ENCODE data around the gene NIN.
"Not testable (repeated sequence)": the region's sequence is repeated elsewhere in the genome, so short reads cannot be mapped to it uniquely, and the experiment has no call there.

NIN gene

DNA sequence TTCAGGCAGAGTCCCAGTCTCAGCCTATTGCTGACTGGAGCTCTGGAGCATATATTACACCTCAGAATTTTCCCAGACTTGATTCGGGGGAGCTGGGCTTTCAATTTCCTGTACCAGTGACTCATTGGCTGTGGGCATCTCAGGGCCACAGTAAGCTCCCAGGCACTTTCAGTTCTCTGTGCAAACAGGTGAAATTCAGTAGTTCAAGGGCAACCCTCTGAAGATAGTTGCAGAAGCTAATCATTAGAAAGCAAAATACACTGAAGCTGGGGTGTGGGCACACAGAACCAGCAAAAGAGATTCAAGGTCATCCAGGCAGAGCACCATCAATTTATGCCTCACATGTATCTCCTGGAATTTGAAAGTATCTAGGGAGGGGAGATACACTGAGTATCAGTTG, 8.1 kb upstream of the NIN start:
- no peak for FAIRE-seq

DNA sequence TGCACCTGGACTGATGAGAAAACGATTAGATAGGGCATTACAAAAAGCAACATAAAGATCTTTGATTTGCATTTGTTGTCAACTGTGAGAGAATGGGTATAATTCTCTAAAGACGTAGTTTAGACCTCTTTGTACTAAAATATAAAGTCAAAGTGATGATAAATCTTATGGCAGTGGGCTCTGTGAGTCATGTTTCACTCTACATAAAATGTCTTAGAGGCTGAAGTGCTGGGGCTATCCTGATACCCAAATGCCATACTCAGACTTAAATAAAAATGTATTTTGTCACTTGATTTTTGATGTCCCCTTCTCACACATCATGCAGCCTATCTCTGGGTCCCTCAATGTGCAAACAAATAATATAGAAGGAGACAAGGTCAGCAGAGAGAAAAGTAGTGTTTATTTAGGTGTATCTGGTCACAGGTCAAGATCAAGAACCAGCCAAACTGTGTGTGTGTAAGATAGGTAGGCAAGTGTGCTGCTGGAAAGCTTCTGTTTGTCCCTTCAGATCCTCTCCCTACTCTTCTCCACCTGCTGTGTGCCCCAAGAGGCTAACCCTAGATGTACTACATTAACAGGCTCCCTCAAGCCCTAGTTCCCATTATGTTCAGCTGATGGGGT, 7.0 kb upstream of the NIN start:
- FAIRE-seq: no peak

DNA sequence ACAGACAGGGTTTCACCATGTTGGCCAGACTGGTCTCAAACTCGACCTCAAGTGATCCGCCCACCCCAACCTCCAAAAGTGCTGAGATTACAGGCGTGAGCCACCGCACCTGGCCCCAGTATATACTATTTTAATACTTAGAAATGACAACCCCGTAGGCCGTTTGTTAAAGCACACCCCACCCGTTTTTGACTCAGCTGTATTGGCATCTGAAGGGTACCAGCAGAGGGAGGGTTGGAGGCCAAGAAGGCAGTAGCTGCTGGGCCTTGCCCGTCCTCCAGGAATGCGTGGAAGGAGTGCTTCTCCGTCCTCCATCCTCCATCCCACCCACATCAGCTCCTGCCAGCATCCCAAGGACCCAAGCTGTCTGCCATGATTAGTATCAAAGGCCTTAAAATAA, 6.3 kb upstream of the NIN start:
- no peak for FAIRE-seq

DNA sequence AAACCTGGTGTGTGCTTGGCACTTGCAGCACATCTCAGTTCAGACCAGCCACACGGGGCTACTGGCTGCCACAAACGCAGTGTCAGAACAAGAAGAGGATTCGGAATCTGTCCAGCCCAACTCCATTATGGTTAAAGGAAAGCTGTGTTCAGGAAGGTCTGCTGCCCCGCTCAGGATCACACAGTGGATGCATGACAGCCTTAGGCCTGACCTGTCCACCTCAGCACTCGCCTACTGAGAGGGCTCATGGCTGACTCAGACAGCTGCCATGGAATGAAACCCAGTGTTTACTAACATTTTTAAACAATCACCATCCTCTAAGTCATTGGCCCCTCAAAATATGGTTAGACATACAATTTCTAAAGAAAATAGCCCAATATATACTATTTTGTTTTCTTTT, 5.6 kb upstream of the NIN start:
- FAIRE-seq: no peak

DNA sequence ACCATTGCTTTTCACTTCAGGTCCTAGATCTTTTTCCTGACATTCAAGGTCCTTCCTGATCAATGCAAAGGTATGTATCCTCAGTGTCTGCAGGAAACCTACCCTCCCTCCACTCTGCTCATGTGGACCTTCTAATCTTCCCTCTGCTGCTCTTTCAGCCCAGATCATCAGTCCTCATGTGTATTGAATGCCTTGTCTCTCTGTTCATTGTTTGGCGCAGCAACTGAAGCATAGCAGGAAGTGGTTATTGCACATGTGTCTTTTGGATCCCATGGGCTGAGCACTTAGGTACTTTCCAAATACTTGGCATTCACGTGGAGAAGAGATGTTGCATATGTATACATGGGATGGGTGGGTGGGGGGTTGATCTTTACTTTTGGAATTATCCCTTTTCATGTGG, 4.3 kb upstream of the NIN start:
- FAIRE-seq: no peak

DNA sequence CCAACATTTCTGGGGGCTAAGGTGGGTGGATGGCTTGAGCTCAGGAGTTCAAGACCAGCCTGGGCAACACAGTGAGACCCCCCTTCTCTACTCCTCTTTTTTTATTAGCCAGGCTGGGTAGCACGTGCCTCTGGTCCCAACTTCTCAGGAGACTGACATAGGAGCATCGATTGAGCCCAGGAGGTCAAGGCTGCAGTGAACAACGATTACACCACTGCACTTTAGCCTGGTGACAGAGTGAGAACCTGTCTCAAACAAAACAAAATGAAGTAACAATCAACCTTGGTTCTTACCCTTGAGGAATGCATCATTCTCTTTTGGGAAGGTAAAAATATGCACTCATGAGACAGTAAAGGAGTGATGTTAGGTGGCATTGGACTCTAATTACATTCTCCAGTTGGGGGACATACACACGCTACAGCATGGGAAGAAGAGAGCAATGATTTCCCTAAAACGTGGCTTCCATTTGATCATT, 3.9 kb upstream of the NIN start:
- FAIRE-seq: no peak

DNA sequence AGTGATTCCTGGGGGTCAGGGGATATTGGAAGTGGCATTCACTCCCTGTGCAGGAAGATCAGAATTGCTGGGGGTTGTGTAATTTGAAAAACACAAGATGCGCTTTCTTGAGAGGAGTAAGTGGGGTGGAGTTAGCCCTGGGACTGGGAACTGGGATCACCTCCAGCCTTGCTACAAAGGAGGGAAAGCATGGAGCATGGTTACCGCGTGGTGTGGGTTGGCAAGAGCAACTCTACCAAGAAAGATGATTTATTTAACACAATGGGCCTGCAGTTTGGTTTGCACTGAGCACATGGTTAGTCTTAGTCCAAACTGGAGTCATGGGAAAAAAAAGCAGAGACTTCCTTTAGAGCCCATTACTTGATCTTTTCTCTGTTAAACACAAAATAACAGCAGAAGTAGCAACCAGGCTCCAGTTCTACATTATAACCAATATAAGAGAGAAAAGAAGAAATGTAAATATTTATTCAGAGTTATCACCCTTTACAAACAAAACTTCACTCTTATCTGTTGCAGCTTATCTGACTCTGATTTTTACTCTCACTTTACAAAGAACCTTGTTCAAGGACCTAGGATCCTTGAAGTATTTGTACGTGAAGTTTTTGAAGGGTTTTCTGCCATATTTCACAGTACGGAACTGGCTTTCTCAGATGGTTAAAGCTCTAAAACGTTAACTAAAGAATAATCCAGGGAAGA, 2.1 kb upstream of the NIN start:
- no peak for FAIRE-seq

DNA sequence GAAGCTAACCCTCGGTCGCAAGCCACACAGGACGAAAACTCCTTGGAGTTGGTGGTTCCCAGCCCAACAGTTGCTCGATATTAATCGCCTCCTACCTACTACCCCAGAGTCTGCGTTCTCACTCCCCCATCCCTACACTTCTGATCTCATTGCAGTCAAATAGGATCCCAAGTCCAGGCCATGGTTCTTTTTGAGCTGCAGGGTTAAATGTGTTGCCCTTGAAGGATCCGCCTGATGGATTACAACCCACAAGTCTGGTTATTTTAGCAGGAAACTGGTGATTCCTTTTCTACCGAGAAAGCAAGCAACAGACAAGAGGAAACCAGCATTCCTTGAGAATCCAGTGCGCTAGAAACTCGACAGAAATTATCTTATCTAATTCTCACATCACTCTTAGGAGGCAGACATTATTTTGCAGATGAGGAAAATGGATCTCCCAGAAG, 785 bp upstream of the NIN start:
- no peak for FAIRE-seq

DNA sequence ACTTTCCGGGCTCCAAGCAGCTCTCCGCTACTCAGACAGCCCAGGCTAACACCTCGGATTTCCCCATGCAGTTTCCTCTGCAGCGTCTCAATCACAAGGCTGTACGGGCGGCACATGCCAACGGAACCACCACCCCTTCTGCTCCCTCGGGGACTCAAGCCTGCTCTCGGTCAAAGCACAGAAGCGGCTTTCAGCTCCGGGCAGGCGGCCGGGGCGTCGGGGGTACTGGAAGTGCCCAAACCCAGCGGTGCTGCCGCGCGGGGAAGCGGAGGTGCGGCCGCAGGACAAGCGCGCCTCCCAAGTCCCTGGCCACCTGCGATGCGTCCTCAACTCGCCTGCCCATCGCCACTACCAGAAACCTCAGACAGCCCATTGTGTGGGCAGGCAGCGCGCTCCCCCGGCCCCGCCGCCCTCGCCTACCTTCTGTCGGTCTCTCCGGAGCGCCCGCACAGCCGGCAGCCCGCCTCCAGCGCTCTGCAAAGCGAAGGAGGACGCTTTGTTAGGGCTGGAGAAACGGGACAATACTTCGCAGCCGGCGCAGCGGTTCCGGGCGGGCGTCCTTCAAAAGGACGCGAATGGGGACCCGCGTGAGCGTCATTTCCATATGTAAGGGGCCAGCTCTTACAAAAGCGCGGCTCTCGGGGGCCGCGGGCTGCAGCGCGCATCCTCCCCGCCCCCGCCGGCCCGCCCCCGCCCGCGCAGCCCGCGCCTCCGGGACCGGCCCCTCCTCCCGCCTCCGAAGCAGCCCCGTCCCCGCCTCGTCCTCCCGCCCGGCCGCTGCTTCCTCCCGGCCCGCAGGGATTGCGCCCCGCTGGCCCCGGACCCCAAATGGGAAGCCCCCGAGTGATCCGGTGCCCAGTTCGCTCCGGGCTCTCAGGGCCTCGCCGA, 674 bp downstream of the NIN start:
- FAIRE-seq: no peak

DNA sequence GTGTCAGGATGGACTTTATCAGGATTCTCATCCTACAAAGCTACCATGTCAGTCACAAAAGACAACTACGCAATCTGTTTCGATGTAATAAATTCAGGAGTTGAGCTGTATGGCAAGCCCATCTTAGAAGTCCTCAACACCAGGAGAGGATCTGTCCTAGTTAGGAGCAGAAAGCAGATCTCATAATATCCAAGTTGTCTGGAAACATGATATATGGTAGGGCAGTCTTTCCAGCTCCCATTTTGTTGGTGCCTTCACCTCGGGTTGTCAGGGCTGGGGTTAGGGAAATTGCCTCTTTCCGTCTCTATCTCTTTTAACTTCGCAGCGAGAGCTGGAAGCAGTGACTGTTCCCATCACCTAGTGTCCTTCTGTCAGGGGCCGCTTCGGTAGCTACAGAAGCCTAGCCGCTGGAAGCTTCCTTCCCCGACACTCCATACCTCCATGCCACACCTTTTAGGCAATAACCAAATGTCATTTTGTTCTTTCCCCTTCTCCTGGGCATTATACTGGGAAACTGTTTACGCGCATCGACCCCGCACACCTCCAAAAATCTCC, 1.4 kb downstream of the NIN start:
- no peak for FAIRE-seq

DNA sequence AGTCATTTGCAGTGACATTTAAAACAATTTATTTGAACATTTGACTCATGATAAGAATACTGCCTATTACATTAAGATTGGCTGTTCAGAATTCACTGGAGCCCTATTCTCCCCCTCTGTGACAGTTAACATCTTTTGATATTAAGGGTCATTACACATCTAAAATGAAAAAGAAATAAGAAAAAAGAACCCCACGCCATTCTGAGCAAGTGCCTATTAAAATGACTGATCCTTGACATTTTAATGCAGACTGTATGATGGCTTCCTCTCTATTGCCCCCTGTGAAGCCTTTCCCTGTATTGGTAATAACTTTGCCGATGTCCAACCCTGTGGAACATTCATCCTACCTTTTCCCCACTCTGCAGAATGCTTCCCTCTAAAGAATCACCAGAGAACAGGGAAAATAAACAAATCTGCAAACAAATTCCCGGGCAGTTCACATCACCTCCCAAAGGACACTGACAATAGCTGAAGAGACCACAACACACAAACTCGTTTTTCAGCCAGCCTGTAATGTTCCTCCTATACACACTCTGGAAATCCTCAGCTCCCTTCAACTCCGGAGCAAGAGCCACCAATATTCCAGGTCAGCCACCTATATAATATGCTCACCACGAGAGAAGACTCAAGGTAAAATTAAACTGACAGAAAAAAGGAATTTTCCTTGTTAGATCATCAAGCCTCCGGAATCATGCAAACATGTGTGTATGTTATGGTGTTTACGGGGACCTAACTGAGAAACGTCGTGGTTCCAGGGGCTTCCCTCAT, 2.1 kb downstream of the NIN start:
- FAIRE-seq: no peak

DNA sequence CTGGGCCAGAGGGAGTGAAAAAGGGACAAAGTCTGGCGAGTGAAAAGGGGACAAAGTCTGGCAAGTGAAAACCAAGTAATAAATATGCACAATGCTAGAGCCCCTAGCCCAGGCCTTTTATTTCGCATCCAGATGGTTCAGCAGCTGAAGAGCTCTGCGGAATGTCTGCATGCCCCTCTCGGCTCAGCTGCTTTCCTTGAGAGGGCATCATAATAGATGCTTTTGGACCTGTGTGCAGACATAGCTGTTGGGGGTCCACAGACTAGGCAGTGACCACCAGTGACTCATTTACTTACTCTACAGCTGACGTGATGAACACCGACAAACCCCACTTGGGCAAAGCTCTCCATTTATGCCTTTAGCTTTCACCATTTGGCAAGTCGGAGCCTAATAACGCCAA, 4.3 kb downstream of the NIN start:
- FAIRE-seq: no peak

DNA sequence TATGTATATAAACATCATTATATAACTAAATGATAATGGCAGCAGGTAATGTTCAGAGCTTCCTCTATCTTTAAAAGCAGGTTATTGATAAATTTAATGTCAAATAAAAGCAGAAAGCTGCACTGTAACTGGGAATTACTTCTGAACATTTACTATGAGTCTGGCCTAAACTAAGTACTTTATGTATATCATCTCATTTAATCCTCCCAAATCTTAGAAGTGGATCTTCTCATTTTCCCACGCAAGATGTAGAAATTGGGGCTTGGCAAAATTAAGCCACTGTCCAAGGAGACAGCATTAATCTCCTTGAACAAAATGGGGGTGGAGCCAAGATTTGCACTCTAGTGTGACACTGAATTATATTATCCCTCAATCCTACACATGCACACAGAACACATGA, 5.7 kb downstream of the NIN start:
- FAIRE-seq: no peak

DNA sequence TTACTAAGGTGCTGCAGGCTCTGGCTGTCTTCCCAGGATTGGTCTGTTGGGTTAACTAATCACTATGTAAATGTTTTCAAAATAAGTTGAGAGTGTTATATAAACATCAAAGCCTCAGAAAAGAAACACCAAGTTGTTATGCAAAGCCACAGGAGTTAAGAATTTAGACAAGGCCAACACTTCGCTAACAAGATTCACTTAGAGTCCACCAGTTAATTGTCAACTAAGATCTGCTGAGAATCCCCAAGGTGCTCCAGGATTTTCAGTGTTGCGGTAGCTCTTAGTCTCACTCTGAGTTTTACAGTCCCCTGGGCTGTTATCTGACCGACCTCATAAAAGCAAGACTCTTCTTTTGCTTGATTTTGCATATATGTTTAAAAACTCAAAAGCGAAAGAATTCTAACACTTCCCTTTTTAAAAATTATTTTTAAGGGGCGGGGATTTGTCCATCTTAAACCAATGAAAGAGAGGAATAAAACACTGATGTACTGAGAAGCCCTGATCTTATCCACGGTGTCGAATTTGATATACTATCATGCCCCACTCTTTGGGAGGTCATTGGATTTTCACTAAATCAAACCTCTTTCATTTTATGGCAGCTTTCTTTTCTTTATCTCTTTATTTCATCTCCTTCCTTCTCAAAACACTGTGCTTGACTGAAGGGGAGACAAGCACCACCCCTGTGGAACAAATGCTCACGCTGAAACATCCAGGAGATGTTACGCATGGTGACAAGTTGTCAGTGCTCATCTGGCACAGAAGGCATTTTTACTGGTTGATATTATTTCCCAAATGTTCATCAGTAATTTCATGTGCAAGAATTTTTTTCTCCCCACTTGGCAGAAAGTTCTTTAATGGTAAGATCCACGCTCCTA, 7.0 kb downstream of the NIN start:
- no peak for FAIRE-seq

DNA sequence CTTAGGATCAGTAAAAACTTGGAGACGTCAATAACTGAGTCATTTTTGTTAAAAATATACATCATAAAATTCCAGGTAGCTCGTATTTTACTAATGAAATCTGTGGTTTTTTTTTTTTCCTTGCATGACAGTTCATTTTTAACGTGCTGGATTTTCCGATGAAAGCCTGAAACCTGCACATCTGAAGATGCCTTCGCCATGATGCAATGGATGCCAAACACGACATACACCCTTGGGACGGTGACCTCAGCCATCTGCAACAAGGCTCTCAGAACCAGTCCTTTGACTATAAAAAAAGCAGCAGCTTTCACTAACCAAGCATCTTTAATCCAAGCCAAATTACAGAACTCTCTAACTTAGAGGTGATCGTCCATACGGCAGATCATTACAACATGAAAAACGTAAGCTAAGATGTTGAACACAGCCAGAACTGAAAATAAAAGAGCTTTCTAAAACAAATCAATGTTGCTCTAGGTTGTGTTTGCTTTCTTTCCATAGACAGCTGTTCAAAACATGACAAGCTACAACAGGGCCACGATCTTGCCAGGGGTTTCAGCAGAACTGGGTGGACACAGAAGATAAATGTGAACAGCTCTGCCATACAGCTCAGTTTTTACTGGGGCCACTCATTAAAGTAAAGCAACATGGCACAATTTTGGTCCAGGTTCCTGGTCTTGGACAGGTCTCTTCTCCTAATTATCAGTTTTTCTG, 7.8 kb downstream of the NIN start:
- no peak for FAIRE-seq

DNA sequence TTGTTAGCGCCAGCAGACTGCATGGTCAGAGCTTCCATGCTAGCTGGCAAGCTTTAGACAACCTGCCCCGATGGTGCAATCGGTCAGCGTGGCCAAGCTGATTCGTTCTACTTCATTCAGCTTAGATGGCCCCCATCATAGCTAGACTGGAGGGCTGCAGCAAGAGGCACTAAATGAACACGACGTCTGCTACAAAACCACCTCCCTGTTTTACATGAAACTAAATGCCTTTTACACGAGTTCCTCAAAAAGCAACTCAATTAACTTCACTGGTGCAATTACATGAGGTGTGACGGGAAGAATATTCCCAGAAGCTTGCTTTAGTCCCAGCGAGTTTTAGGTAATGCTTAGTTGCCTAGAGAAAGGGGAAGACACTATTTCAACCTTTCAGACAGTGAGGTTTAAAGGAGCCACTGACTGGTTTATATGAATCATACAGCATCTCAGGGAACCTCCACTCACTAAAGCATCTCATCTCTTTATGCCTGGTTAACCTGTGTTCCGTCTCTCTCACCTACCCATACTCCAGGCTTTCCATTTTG, 8.4 kb downstream of the NIN start:
- no peak for FAIRE-seq

DNA sequence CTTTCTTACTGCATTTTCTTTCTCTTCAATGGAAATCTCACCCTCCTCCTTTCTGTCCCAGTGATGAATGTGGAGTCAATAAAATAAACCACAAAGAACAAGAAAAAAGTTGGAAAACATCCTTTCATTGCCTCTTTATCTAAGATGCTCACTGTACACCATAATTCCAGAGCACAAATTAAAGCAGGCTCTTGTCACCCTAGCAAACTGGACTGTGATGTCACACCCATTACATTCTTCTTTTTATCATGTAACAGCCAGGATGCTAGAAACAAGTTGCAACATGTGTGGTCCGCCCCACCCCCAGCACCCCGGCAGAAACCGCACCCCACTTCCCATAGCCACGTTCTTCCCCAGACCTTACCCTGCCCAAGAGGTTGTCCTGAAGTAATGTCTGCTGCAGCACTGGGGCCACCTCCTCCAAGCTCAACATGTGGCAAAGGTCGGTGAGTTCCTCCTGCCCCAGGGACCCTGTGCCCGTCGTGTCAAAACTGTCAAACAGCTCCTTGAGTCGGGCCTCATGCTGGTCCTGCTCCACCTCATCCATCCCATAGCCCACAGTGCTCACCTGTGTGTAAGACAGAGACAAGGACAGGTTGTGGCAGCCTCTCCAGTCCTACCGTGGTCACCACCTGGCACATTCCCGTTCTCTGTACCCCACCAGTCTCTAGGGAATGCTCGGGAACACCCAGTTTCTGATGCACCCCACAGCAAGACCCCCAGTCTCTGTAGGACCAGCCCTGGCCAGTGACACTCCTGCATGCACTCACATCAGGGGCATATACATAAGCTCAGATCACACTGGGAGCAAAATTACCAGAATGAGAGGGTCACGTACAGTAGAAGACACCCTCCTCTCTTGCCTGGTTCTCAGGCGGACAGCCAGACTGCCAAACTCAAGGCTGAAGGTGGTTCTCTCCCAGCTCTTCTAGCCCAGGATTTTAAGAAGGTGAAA, 9.2 kb downstream of the NIN start:
- FAIRE-seq: no peak

DNA sequence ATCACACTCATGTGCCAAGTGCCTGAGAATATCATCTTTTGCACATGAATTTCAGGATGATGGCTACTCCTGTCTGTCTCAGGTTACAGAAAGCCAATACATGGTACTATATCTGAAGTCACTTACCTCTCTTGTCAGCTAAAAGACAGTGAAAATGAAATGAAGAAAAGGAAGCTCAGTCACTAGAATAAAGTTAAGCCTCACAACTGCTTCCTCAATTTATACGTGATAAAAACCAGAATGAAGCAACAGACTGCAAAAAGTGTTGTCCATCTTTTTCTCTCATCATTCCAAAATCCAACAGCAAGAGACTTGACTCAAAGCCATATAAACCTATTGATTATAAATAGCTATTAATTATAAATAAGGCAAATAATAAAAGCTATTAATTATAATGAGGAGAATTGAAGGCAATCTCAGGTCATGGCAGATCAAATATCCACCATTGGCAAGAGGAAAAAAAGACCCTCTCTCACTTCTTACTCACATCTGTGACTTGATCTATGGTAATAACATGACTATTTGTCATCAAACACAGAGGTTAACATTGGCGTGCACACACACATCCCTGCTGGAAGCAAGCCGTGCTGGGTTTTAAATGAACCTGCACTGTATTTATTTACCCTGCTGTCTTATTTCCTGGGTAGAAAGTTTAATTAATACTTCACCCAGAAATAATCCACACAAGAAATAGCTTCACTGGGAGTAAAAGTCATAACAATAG, 10.0 kb downstream of the NIN start:
- FAIRE-seq: no peak

DNA sequence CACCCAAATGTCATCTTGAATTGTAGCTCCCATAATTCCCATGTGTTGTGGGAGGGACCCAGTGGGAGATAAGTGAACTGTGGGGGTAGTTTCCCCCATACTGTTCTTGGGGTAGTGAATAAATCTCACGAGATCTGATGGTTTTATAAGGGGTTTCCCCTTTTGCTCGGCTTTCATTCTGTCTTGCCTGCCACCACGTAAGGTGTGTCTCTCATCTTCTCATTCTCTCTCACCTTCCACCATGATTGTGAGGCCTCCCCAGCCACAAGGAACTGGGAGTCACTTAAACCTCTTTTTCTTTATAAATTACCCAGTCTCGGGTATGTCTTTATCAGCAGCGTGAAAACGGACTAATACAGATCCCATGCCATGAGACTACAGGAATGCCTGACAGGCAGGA, 11.7 kb downstream of the NIN start:
- FAIRE-seq: not testable (repeated sequence)

Measured in G401.6 (cell line).